Measurements from ENCODE around the gene GCAT. TPM values are rescaled to one million over a fixed set of nuclear protein-coding genes. Genes with fewer than 3 reads are reported as not detected.

Gene GCAT
- total and polyA plus RNA-seq, 2 of the 13 experiments (the other 11 are each of a cell fraction or from before 2014, with no cell fraction given): 28.0 to 50.3 TPM

DNA sequence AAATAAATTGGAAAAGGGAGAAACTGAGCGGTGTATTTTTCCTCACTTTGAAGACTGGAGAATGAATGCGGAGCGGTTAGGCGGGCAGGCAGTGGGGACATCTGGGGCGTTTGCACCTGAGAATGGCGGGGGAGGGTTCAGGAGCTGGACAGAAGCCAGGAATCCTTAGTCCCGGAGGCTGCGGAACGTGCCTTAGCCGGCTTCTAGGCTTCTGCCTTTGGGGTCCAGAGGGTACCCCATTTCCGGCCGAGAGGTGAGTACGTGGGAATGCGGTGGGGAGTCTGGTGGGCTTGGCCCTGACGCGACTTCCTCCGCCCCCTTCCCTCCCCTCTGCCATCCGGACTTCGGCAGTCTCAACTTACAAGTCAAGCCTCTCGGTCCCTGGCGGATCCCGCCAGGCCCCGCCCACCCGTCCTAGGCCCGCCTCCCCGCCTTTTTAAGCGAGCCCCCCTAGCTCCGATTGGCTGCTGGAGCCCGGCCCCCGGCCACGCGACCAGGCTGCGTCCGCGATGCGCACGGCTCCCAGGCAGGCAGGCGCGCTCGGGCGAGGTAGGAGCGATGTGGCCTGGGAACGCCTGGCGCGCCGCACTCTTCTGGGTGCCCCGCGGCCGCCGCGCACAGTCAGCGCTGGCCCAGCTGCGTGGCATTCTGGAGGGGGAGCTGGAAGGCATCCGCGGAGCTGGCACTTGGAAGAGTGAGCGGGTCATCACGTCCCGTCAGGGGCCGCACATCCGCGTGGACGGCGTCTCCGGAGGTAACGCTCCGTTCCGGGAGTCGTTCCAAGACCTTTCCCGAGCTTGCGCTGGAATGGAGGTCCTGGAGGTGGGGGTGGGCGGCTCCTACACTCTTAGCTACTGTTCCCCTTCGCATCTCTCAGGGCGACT, at the start of gene GCAT (continued):
- no peak; the same call in 1 of the 2 replicates for TF ChIP-seq KDM4B (CRISPR knock-in tag; IDR thresholded peaks at IDR 0.05)
- TF ChIP-seq CBX1 (IDR thresholded peaks at IDR 0.05; ENCODE audit: low read depth): peak; percentile 56
- no peak for TF ChIP-seq ZNF33B (CRISPR knock-in tag; IDR thresholded peaks at IDR 0.05)
- TF ChIP-seq CEBPG (CRISPR knock-in tag; IDR thresholded peaks at IDR 0.05): no peak

DNA sequence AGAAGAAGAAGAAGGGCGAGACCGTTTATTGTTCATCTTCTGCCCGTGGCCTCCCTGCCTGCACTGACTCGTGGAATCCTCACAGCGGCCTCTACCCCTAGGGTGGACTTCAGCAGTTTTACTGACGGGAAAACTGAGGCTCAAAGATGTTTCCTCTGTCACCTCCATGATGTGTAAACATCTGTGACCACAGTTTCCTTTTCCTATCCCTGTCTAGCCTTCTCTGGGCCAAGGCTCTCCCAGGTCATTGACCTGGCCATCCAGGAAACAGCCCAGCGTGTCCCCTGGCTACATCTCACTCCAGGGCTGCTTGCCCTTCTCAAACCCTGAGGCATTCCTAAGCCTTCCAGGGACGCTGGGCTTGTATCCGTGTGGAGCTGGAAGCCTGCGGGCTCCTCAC, 49.0 kb upstream of the GCAT start:
- ChIA-PET CTCF (ENCODE audit: low intra/inter-chr PET ratio, low total read pairs) (no interaction called here), POLR2A (no interaction called here)
- Histone ChIP-seq H3K79me2 (ENCODE audit: insufficient read depth, low read length) (no peaks in the 10 kb centered on the region), H3K36me3 (replicated peaks in 1 of 2; ENCODE audit: control insufficient read depth in 1 of 2, insufficient read depth in 2 of 2, low read length in 2 of 2) (peaks cover 2 to 53% of the 10 kb centered on the region in 2 experiments; a peak in 4 of 5 replicates), H3K27ac (ENCODE audit: extremely low read length, insufficient read depth, low read length) (peak overlapping the region; percentile 21), H3K9ac (ENCODE audit: insufficient read depth, low read depth, low read length) (no peak overlapping the region), H3K4me1 (ENCODE audit: insufficient read depth, low read length) (peaks cover 51% of the 10 kb centered on the region), H2AFZ (ENCODE audit: low read length) (no peak overlapping the region), H3K4me3 (replicated peaks in 1 of 3; ENCODE audit: insufficient read depth in 1 of 3, low read depth in 2 of 3, low read length in 3 of 3) (no peak overlapping the region), H3K4me2 (ENCODE audit: low read depth, low read length) (no peak overlapping the region), H3K9me3 (ENCODE audit: low read length) (no peaks in the 10 kb centered on the region), H4K20me1 (ENCODE audit: insufficient read depth, low read length) (no peaks in the 10 kb centered on the region), H3K27me3 (ENCODE audit: control insufficient read depth in 1 of 2, insufficient read depth in 2 of 2, low read length in 2 of 2) (no peaks in the 10 kb centered on the region)
- no TSS peak for BruUV-seq (replicated peaks)
- ATAC-seq (peak; percentile 12; the same call in 2 of the 3 replicates), DNase-seq (ENCODE audit: low spot score) (no peak), FAIRE-seq (no peak)
- intact Hi-C loops (cut with micrococcal nuclease; ENCODE audit: unreplicated experiment) (no loop called here), in situ Hi-C loops (cut with HindIII; ENCODE audit: extremely low pct_ligation_motif_present, low pct_unique_long_range_greater_than_20kb) (no loop called here)
- WGBS (ENCODE audit: low lambda C conversion rate): 70% methylated on average over 10 of the region's 10 CpGs
- TF ChIP-seq HMG20A (CRISPR knock-in tag; IDR thresholded peaks at IDR 0.05; ENCODE audit: borderline replicate concordance) (peak; percentile 26; the same call in 1 of the 2 replicates), ZNF256 (CRISPR knock-in tag; conservative IDR thresholded peaks at IDR 0.05) (no peak), ZNF232 (CRISPR knock-in tag; IDR thresholded peaks at IDR 0.05; ENCODE audit: borderline replicate concordance) (no peak), SOX5 (CRISPR knock-in tag; IDR thresholded peaks at IDR 0.05; ENCODE audit: borderline replicate concordance) (peak; percentile 16; the same call in 1 of the 2 replicates), GATAD2A (CRISPR knock-in tag; IDR thresholded peaks at IDR 0.05) (peak; percentile 36; the same call in 1 of the 2 replicates), SAP130 (CRISPR knock-in tag; IDR thresholded peaks at IDR 0.05; ENCODE audit: low read depth) (peak; percentile 43; the same call in 1 of the 2 replicates), TBL1XR1 (IDR thresholded peaks at IDR 0.05; ENCODE audit: borderline replicate concordance, low read length, partially characterized antibody) (peak; percentile 30), FOSL2 (CRISPR knock-in tag; IDR thresholded peaks at IDR 0.05) (0 out of 2 replicates have a peak, but pooled peaks have one; percentile 9), SP4 (CRISPR knock-in tag; IDR thresholded peaks at IDR 0.05) (no peak)
- TF ChIP-seq, protein P1, sequence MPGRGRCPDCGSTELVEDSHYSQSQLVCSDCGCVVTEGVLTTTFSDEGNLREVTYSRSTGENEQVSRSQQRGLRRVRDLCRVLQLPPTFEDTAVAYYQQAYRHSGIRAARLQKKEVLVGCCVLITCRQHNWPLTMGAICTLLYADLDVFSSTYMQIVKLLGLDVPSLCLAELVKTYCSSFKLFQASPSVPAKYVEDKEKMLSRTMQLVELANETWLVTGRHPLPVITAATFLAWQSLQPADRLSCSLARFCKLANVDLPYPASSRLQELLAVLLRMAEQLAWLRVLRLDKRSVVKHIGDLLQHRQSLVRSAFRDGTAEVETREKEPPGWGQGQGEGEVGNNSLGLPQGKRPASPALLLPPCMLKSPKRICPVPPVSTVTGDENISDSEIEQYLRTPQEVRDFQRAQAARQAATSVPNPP (CRISPR knock-in tag; IDR thresholded peaks at IDR 0.05): no peak
- TF ChIP-seq, protein P2, sequence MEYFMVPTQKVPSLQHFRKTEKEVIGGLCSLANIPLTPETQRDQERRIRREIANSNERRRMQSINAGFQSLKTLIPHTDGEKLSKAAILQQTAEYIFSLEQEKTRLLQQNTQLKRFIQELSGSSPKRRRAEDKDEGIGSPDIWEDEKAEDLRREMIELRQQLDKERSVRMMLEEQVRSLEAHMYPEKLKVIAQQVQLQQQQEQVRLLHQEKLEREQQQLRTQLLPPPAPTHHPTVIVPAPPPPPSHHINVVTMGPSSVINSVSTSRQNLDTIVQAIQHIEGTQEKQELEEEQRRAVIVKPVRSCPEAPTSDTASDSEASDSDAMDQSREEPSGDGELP (IDR thresholded peaks at IDR 0.05; ENCODE audit: borderline replicate concordance, low read depth): no peak
- TF ChIP-seq, protein P3, sequence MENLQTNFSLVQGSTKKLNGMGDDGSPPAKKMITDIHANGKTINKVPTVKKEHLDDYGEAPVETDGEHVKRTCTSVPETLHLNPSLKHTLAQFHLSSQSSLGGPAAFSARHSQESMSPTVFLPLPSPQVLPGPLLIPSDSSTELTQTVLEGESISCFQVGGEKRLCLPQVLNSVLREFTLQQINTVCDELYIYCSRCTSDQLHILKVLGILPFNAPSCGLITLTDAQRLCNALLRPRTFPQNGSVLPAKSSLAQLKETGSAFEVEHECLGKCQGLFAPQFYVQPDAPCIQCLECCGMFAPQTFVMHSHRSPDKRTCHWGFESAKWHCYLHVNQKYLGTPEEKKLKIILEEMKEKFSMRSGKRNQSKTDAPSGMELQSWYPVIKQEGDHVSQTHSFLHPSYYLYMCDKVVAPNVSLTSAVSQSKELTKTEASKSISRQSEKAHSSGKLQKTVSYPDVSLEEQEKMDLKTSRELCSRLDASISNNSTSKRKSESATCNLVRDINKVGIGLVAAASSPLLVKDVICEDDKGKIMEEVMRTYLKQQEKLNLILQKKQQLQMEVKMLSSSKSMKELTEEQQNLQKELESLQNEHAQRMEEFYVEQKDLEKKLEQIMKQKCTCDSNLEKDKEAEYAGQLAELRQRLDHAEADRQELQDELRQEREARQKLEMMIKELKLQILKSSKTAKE (CRISPR knock-in tag; IDR thresholded peaks at IDR 0.05; ENCODE audit: borderline replicate concordance): peak; percentile 62
- TF ChIP-seq, protein P4, sequence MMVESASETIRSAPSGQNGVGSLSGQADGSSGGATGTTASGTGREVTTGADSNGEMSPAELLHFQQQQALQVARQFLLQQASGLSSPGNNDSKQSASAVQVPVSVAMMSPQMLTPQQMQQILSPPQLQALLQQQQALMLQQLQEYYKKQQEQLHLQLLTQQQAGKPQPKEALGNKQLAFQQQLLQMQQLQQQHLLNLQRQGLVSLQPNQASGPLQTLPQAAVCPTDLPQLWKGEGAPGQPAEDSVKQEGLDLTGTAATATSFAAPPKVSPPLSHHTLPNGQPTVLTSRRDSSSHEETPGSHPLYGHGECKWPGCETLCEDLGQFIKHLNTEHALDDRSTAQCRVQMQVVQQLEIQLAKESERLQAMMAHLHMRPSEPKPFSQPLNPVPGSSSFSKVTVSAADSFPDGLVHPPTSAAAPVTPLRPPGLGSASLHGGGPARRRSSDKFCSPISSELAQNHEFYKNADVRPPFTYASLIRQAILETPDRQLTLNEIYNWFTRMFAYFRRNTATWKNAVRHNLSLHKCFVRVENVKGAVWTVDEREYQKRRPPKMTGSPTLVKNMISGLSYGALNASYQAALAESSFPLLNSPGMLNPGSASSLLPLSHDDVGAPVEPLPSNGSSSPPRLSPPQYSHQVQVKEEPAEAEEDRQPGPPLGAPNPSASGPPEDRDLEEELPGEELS (CRISPR knock-in tag; IDR thresholded peaks at IDR 0.05): peak; percentile 48; the same call in 1 of the 2 replicates
